IMR-90 (cell line): ENCODE results near the gene TIAM2. TPM values are rescaled to one million over a fixed set of nuclear protein-coding genes. Genes with fewer than 3 reads are reported as not detected.

Experiments
- ATAC-seq: fragments of 200-7000 bp; cut with Tn5 transposase; 2 replicates; pipeline ENCODE4 v1.9.1; 2020; ENCODE audit warnings: low read depth, mild to moderate bottlenecking, moderate library complexity
- BruUV-seq: library from RNA; stranded (reverse); fragments of 400-500 nt; replicated peaks from 2 replicates; lab custom pipeline; 2021; lab: Mats Ljungman, UMichigan
- CTCF ChIA-PET: fragments of 300-600 bp; formaldehyde crosslinking; extraction: SDS; loops from one replicate; lab custom pipeline; 2021; ENCODE audit warnings: antibody characterized with exemption; lab: Yijun Ruan, JAX
- POLR2A ChIA-PET: fragments of 300-600 bp; sonication (Branson Sonifier 250); formaldehyde crosslinking; loops from one replicate; lab custom pipeline; 2022; ENCODE audit warnings: antibody characterized with exemption; ENCODE audit not compliant: unreplicated experiment; lab: Charles Lee
- DNase-seq: peaks from one replicate; pipeline ENCODE4 v3.0.0; 2013
- H2AFZ ChIP-seq: replicated peaks from 2 replicates; pipeline ENCODE3; 2013; ENCODE audit warnings: low read length, mild to moderate bottlenecking; ENCODE audit not compliant: poor library complexity
- H2AK5ac ChIP-seq: 2 replicates; pipeline ENCODE4 v1.6.1; 2013; ENCODE audit warnings: low read depth, low read length, inconsistent platforms
- H2AK9ac ChIP-seq: replicated peaks from 2 replicates; pipeline ENCODE3; 2013; ENCODE audit warnings: mild to moderate bottlenecking, low read depth, low read length, moderate library complexity; ENCODE audit not compliant: poor library complexity
- H2BK120ac ChIP-seq: 2 replicates; pipeline ENCODE4 v1.6.1; 2013; ENCODE audit warnings: low read depth, low read length, inconsistent platforms
- H2BK15ac ChIP-seq: 3 replicates; pipeline ENCODE4 v1.6.1; 2013; ENCODE audit warnings: low read depth, low read length, inconsistent platforms
- H2BK20ac ChIP-seq: 2 replicates; pipeline ENCODE4 v1.6.1; 2013; ENCODE audit warnings: low read depth, mild to moderate bottlenecking, inconsistent platforms, low read length, moderate library complexity
- H2BK5ac ChIP-seq: 2 replicates; pipeline ENCODE4 v1.6.1; 2013; ENCODE audit warnings: mild to moderate bottlenecking, low read depth, low read length, inconsistent platforms; ENCODE audit not compliant: poor library complexity, severe bottlenecking
- H3K14ac ChIP-seq: replicated peaks from 2 replicates; pipeline ENCODE4 v1.6.1; 2013; ENCODE audit warnings: low read depth, low read length, inconsistent platforms
- H3K18ac ChIP-seq: 2 replicates; pipeline ENCODE4 v1.6.1; 2013; ENCODE audit warnings: low read depth, low read length, control low read depth
- H3K23ac ChIP-seq: 2 replicates; pipeline ENCODE4 v1.6.1; 2013; ENCODE audit warnings: low read depth, low read length, inconsistent platforms
- H3K27ac ChIP-seq: 2 replicates; pipeline ENCODE4 v1.5.1; 2013; ENCODE audit warnings: mild to moderate bottlenecking, control low read depth, low read length; ENCODE audit not compliant: insufficient read depth
- H3K27me3 ChIP-seq: 2 replicates; pipeline ENCODE4 v1.6.1; 2013; ENCODE audit warnings: low read length; ENCODE audit not compliant: control insufficient read depth, insufficient read depth
- H3K36me3 ChIP-seq: 2 replicates; pipeline ENCODE4 v1.6.1; 2013; ENCODE audit warnings: low read length, mixed read lengths; ENCODE audit not compliant: control insufficient read depth, insufficient read depth
- H3K4ac ChIP-seq: 2 replicates; pipeline ENCODE4 v1.6.1; 2013; ENCODE audit warnings: low read depth, low read length, inconsistent platforms
- H3K4me1 ChIP-seq: 2 replicates; pipeline ENCODE4 v1.6.1; 2013; ENCODE audit warnings: low read length, mixed read lengths; ENCODE audit not compliant: control insufficient read depth, insufficient read depth
- H3K4me2 ChIP-seq: 2 replicates; pipeline ENCODE4 v1.6.1; 2013; ENCODE audit warnings: low read depth, mild to moderate bottlenecking, control low read depth, low read length, moderate library complexity
- H3K4me3 ChIP-seq: 2 replicates; pipeline ENCODE4 v1.5.1; 2013; ENCODE audit warnings: low read depth, mild to moderate bottlenecking, control low read depth, low read length, moderate library complexity; ENCODE audit not compliant: insufficient read depth
- H3K56ac ChIP-seq: 2 replicates; pipeline ENCODE4 v1.6.1; 2013; ENCODE audit warnings: low read length, inconsistent platforms; ENCODE audit not compliant: insufficient read depth; ENCODE audit errors: extremely low read depth
- H3K79me1 ChIP-seq, 2 experiments: 2 replicates each; pipeline ENCODE4 v1.6.1; 2013; ENCODE audit warnings: low read length in 2 of 2, inconsistent platforms in 1 of 2, low read depth in 1 of 2
- H3K9ac ChIP-seq: 2 replicates; pipeline ENCODE4 v1.6.1; 2013; ENCODE audit warnings: low read depth, low read length, control low read depth
- H3K9me1 ChIP-seq: 2 replicates; pipeline ENCODE4 v1.6.1; 2013; ENCODE audit warnings: low read length, inconsistent platforms; ENCODE audit not compliant: insufficient read depth
- H3K9me3 ChIP-seq: 2 replicates; pipeline ENCODE4 v1.6.1; 2013; ENCODE audit warnings: low read length; ENCODE audit not compliant: control insufficient read depth, insufficient read depth
- H4K20me1 ChIP-seq: 2 replicates; pipeline ENCODE4 v1.6.1; 2013; ENCODE audit warnings: low read length, inconsistent platforms; ENCODE audit not compliant: insufficient read depth
- H4K5ac ChIP-seq: 2 replicates; pipeline ENCODE4 v1.6.1; 2013; ENCODE audit warnings: mild to moderate bottlenecking, low read depth, low read length, control low read depth
- H4K8ac ChIP-seq, 2 experiments: 2 replicates each; pipeline ENCODE4 v1.6.1; 2013; ENCODE audit warnings: low read depth in 2 of 2, low read length in 2 of 2, control low read depth in 1 of 2, inconsistent platforms in 1 of 2
- H4K91ac ChIP-seq: 2 replicates; pipeline ENCODE4 v1.6.1; 2013; ENCODE audit warnings: low read depth, low read length, inconsistent platforms; ENCODE audit not compliant: insufficient read depth
- BHLHE40 ChIP-seq: fragments of 150-350 bp; IDR thresholded peaks from 2 replicates; pipeline ENCODE4 v1.6.1; 2016; ENCODE audit warnings: mild to moderate bottlenecking, low read depth, low read length
- CEBPB ChIP-seq: IDR thresholded peaks from 2 replicates; pipeline ENCODE4 v1.6.1; 2012; ENCODE audit warnings: low read depth, low read length, improper control_type of control experiment
- CHD1 ChIP-seq: IDR thresholded peaks from 2 replicates; pipeline ENCODE4 v1.6.1; 2012; ENCODE audit warnings: low read depth, low read length, improper control_type of control experiment
- ELK1 ChIP-seq: fragments of 150-350 bp; IDR thresholded peaks from 2 replicates; pipeline ENCODE4 v1.6.1; 2016; ENCODE audit warnings: low read depth, mild to moderate bottlenecking, low read length, moderate library complexity, borderline replicate concordance
- MAFK ChIP-seq: IDR thresholded peaks from 2 replicates; pipeline ENCODE4 v1.6.1; 2012; ENCODE audit warnings: low read depth, low read length, improper control_type of control experiment
- MAZ ChIP-seq: IDR thresholded peaks from 2 replicates; pipeline ENCODE4 v1.6.1; 2012; ENCODE audit warnings: low read depth, mild to moderate bottlenecking, low read length, improper control_type of control experiment, moderate library complexity, borderline replicate concordance
- NFE2L2 ChIP-seq: fragments of 150-350 bp; IDR thresholded peaks from 2 replicates; pipeline ENCODE4 v1.6.1; 2016; ENCODE audit warnings: low read depth, mild to moderate bottlenecking, low read length
- POLR2A ChIP-seq: IDR thresholded peaks from 2 replicates; pipeline ENCODE4 v1.6.1; 2012; ENCODE audit warnings: mild to moderate bottlenecking, low read depth, low read length
- RAD21 ChIP-seq: IDR thresholded peaks from 2 replicates; pipeline ENCODE4 v1.6.1; 2012; ENCODE audit warnings: low read length, improper control_type of control experiment
- SMC3 ChIP-seq: fragments of 150-350 bp; IDR thresholded peaks from 2 replicates; pipeline ENCODE4 v1.6.1; 2016; ENCODE audit warnings: low read depth, mild to moderate bottlenecking, antibody characterized with exemption, low read length, moderate library complexity
- WGBS, 2 experiments: methylation state at CpG; one replicate each; pipeline versions ENCODE4 v1.1.5 to v1.1.7; 2013; ENCODE audit warnings: missing lambda C conversion rate in 2 of 2; ENCODE audit not compliant: insufficient read length in 1 of 2; ENCODE audit errors: extremely low coverage in 2 of 2; 5-methylcytosine and 5-hydroxymethylcytosine counted together
- dilution Hi-C: fragments of 300-500 bp; cut with HindIII; formaldehyde crosslinking; loops from one replicate; pipeline ENCODE4 v1.14.3; 2018; ENCODE audit warnings: low sequenced_read_pairs; ENCODE audit not compliant: unreplicated experiment
- in situ Hi-C: fragments of 300-500 bp; cut with MboI; formaldehyde crosslinking; loops from 3 replicates; pipeline ENCODE4 v1.14.3; 2019; ENCODE audit warnings: low sequenced_read_pairs, inconsistent platforms, mixed read lengths
- intact Hi-C: fragments of 100-400 bp; cut with micrococcal nuclease; formaldehyde crosslinking; loops from 2 replicates; pipeline ENCODE4 v1.10.0; 2022
- polyA plus RNA-seq, 3 experiments: library from polyadenylated mRNA; depleted of rRNA; stranded (reverse); fragments of >200 nt; gene quantifications; 2 replicates each; pipeline ENCODE4 v1.2.3, GENCODE V29; 2012; ENCODE audit warnings: low replicate concordance in 1 of 3
- total RNA-seq: library from RNA; depleted of rRNA; stranded (reverse); fragments of >200 nt; gene quantifications from 2 replicates; pipeline ENCODE4 v1.2.3, GENCODE V29; 2012

Gene TIAM2
- total and polyA plus RNA-seq, 2 of the 4 experiments (the other 2 are of a cell fraction), result 3.1 to 4.7 TPM

- Histone ChIP-seq H4K20me1 (no peaks in the 10 kb centered on the region), H3K4me2 (no peak overlapping the region), H2BK15ac (0 out of 3 replicates have a peak overlapping the region, but pooled peaks have one; percentile 26), H3K14ac (no peak overlapping the region), H4K91ac (no peak overlapping the region), H2BK20ac (no peak overlapping the region; the same call in 1 of the 2 replicates), H3K4me1 (peaks cover 19% of the 10 kb centered on the region), H3K18ac (no peak overlapping the region), H3K36me3 (no peaks in the 10 kb centered on the region), H2BK5ac (no peak overlapping the region), H4K8ac (no peak overlapping the region), H4K5ac (no peak overlapping the region), H3K79me1 (peaks cover 0 to 24% of the 10 kb centered on the region in 2 experiments; a peak in 2 of 4 replicates), H3K23ac (0 out of 2 replicates have a peak overlapping the region, but pooled peaks have one; percentile 15), H3K4ac (no peak overlapping the region; the same call in 1 of the 2 replicates), H3K9me3 (no peaks in the 10 kb centered on the region), H3K27me3 (no peaks in the 10 kb centered on the region), H2AK9ac (no peak overlapping the region), H3K9me1 (peaks cover 20% of the 10 kb centered on the region), H2AK5ac (no peak overlapping the region; the same call in 1 of the 2 replicates), H3K27ac (no peak overlapping the region), H3K56ac (no peak overlapping the region), H3K4me3 (no peak overlapping the region), H2BK120ac (no peak overlapping the region), H3K9ac (no peak overlapping the region), H2AFZ (no peak overlapping the region)
- TF ChIP-seq SMC3 (no peak), NFE2L2 (no peak), CHD1 (no peak), MAFK (no peak), RAD21 (no peak), MAZ (no peak), ELK1 (no peak), BHLHE40 (no peak), POLR2A (no peak), CEBPB (no peak)
- ChIA-PET POLR2A (no interaction called here), CTCF (no interaction called here)
- in situ Hi-C loops, result no loop called here
- no peak for DNase-seq
- BruUV-seq, result no TSS peak
- intact Hi-C loops, result no loop called here
- ATAC-seq, result no peak
- dilution Hi-C loops, result no loop called here
- WGBS, 2 experiments, result no CpG with 5 or more reads among the region's 2 CpGs
These were observed 146.4 kb downstream of the TIAM2 start for GRCh38 chr6:155141512-155141911.
